Keratinocyte (primary cell): ENCODE measurements around the gene HOMER3. TPM values are rescaled to one million over a fixed set of nuclear protein-coding genes. Genes with fewer than 3 reads are reported as not detected.
"Not testable (repeated sequence)": the region's sequence is repeated elsewhere in the genome, so short reads cannot be mapped to it uniquely, and the experiment has no call there.

Experiments
- DNase-seq: peaks from one replicate; pipeline ENCODE4 v3.0.0-alpha.2; 2011; ENCODE audit warnings: low read depth, missing footprints, low spot score
- FAIRE-seq: peaks from 2 replicates; lab custom pipeline; 2011; peaks lifted over from hg19 to GRCh38; lab: Jason Lieb, UNC
- H2AFZ ChIP-seq: 2 replicates; pipeline ENCODE4 v1.6.0; 2012; ENCODE audit warnings: low read length, control low read depth, inconsistent platforms; ENCODE audit not compliant: control insufficient read depth
- H3K27ac ChIP-seq: 2 replicates; pipeline ENCODE4 v1.5.1; 2011; ENCODE audit warnings: low read length; ENCODE audit not compliant: control insufficient read depth, insufficient read depth
- H3K27me3 ChIP-seq: 3 replicates; pipeline ENCODE4 v1.6.0; 2011; ENCODE audit warnings: low read length; ENCODE audit not compliant: control insufficient read depth, insufficient read depth; ENCODE audit errors: extremely low read depth
- H3K36me3 ChIP-seq, 2 experiments: 2 replicates in 1 of 2; 3 replicates in 1 of 2; pipeline ENCODE4 v1.5.1; 2011; ENCODE audit warnings: low read length in 2 of 2, mild to moderate bottlenecking in 1 of 2; ENCODE audit not compliant: control insufficient read depth in 2 of 2, insufficient read depth in 2 of 2; ENCODE audit errors: extremely low read depth in 1 of 2
- H3K4me1 ChIP-seq: 3 replicates; pipeline ENCODE4 v1.5.1; 2011; ENCODE audit warnings: low read length; ENCODE audit not compliant: control insufficient read depth, insufficient read depth; ENCODE audit errors: extremely low read depth
- H3K4me2 ChIP-seq: 3 replicates; pipeline ENCODE4 v1.6.0; 2011; ENCODE audit warnings: low read depth, low read length; ENCODE audit not compliant: control insufficient read depth, insufficient read depth; ENCODE audit errors: extremely low read depth
- H3K4me3 ChIP-seq, 3 experiments: fragments of 200-600 bp in 1 of 3; sonication (generic) in 1 of 3; 2 replicates in 2 of 3; 3 replicates in 1 of 3; pipeline ENCODE4 v1.5.1; 2011 to 2016; ENCODE audit warnings: low read length in 3 of 3, mild to moderate bottlenecking in 3 of 3, control low read depth in 2 of 3, inconsistent platforms in 1 of 3, low read depth in 1 of 3, mixed read lengths in 1 of 3, mixed run types in 1 of 3, moderate library complexity in 1 of 3; ENCODE audit not compliant: control insufficient read depth in 2 of 3, insufficient read depth in 2 of 3; ENCODE audit errors: extremely low read depth in 1 of 3
- H3K79me2 ChIP-seq: 2 replicates; pipeline ENCODE4 v1.6.0; 2012; ENCODE audit warnings: low read length; ENCODE audit not compliant: control insufficient read depth, insufficient read depth
- H3K9ac ChIP-seq: 3 replicates; pipeline ENCODE4 v1.6.0; 2011; ENCODE audit warnings: low read length; ENCODE audit not compliant: control insufficient read depth, insufficient read depth; ENCODE audit errors: extremely low read depth
- H3K9me1 ChIP-seq: 3 replicates; pipeline ENCODE4 v1.6.0; 2011; ENCODE audit warnings: low read length; ENCODE audit not compliant: control insufficient read depth, insufficient read depth; ENCODE audit errors: extremely low read depth
- H3K9me3 ChIP-seq: 2 replicates; pipeline ENCODE4 v1.5.1; 2012; ENCODE audit warnings: low read depth, low read length; ENCODE audit not compliant: control insufficient read depth
- H4K20me1 ChIP-seq: 3 replicates; pipeline ENCODE4 v1.6.0; 2011; ENCODE audit warnings: low read length; ENCODE audit not compliant: control insufficient read depth, insufficient read depth; ENCODE audit errors: extremely low read depth
- EZH2 ChIP-seq: IDR thresholded peaks from one replicate; pipeline ENCODE4 v1.6.1; 2012; ENCODE audit warnings: inconsistent platforms, mild to moderate bottlenecking, low read length, moderate library complexity
- dilution Hi-C: fragments of 300-500 bp; cut with MboI; formaldehyde crosslinking; loops from one replicate; pipeline ENCODE4 v1.7.0; 2020; ENCODE audit warnings: low sequenced_read_pairs; ENCODE audit not compliant: extremely low pct_ligation_motif_present
- polyA plus RNA-seq, 5 experiments: library from polyadenylated mRNA; depleted of rRNA in 3 of 5; stranded (reverse) in 3 of 5; stranded (forward) in 1 of 5; unstranded in 1 of 5; fragments of >200 nt; gene quantifications; 1 replicate in 1 of 5; 2 replicates in 3 of 5; 3 replicates in 1 of 5; pipeline versions ENCODE4 v1.2.1 to v1.2.3, GENCODE V29; 2011 to 2012; ENCODE audit warnings: missing spikeins in 2 of 5, low read depth in 1 of 5, low replicate concordance in 1 of 5
- TF ChIP-seq, protein P1 (sequence below), 3 experiments: IDR thresholded peaks in 1 of 3; conservative IDR thresholded peaks in 1 of 3; optimal IDR thresholded peaks in 1 of 3; 2 replicates in 2 of 3; 3 replicates in 1 of 3; pipeline versions ENCODE3 to v1.5.1; 2011; ENCODE audit warnings: low read length in 3 of 3, mild to moderate bottlenecking in 3 of 3, moderate library complexity in 2 of 3, control low read depth in 1 of 3, inconsistent platforms in 1 of 3; ENCODE audit not compliant: insufficient read depth in 2 of 3; ENCODE audit errors: extremely low read depth in 1 of 3

The HOMER3 gene
- polyA plus RNA-seq, 1 donor (not counting 4 experiments of a cell fraction or from before 2014, with no cell fraction given), result 119 TPM

DNA sequence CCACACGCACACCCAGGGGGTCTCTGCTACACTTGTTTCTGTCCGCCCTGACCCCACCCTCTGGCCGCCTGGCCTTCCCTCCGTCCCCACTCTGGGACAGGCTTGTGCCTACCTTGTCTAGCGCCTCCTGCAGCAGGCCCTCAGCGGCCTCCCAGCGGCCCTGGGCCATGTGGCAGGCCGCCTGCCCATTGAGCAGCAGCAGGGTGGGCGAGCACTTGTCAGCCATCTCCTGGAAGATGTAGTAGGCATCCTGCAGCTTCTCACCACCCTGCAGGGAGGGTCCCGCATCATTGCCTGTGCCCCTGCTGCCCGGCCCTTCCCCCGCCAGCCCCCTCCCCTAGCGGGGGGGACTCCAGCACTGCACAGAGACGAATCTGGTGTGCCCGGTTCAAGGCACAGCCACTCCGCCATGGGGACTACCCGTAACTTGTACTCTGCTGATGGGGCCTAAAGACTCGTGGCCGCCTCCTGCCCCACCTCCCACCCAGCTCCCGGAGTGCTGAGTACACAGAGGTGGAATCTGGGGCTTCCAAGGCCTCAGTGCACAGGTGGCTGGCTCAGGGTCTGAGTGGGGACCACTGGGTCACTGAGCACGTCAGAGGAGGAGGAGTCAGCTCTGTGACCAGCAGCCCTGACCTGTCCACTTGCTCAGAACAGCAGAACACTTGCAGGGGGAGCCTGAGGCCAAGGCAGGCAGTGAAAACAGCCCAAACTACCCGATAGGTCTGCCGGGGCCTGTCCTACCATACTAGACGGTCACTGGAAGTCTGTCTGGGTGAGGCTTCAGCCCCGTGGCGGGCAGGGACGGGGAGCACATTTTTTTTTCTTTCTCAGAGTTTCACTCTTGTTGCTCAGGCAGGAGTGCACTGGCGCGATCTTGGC lies 37.6 kb downstream of the HOMER3 start:
- Histone ChIP-seq H3K4me1 (no peaks in the 10 kb centered on the region), H2AFZ (no peak overlapping the region), H3K9ac (no peak overlapping the region), H3K9me3 (no peaks in the 10 kb centered on the region), H3K27ac (no peak overlapping the region), H3K4me2 (no peak overlapping the region), H3K79me2 (no peaks in the 10 kb centered on the region), H3K27me3 (no peaks in the 10 kb centered on the region), H3K36me3 (peaks cover 18 to 34% of the 10 kb centered on the region in 2 experiments), H4K20me1 (no peaks in the 10 kb centered on the region), H3K9me1 (no peaks in the 10 kb centered on the region), H3K4me3 (no peak overlapping the region)
- TF ChIP-seq, protein P1, sequence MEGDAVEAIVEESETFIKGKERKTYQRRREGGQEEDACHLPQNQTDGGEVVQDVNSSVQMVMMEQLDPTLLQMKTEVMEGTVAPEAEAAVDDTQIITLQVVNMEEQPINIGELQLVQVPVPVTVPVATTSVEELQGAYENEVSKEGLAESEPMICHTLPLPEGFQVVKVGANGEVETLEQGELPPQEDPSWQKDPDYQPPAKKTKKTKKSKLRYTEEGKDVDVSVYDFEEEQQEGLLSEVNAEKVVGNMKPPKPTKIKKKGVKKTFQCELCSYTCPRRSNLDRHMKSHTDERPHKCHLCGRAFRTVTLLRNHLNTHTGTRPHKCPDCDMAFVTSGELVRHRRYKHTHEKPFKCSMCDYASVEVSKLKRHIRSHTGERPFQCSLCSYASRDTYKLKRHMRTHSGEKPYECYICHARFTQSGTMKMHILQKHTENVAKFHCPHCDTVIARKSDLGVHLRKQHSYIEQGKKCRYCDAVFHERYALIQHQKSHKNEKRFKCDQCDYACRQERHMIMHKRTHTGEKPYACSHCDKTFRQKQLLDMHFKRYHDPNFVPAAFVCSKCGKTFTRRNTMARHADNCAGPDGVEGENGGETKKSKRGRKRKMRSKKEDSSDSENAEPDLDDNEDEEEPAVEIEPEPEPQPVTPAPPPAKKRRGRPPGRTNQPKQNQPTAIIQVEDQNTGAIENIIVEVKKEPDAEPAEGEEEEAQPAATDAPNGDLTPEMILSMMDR (optimal IDR thresholded peaks at IDR 0.05 in 1 of 3, IDR thresholded peaks at IDR 0.05 in 1 of 3, conservative IDR thresholded peaks at IDR 0.05 in 1 of 3; ENCODE audit: extremely low read depth in 1 of 3, insufficient read depth in 2 of 3, low read length in 3 of 3), result no peak
- TF ChIP-seq EZH2, result no peak
- no peak for FAIRE-seq
- no peak for DNase-seq
- dilution Hi-C loops, result no loop called here

DNA sequence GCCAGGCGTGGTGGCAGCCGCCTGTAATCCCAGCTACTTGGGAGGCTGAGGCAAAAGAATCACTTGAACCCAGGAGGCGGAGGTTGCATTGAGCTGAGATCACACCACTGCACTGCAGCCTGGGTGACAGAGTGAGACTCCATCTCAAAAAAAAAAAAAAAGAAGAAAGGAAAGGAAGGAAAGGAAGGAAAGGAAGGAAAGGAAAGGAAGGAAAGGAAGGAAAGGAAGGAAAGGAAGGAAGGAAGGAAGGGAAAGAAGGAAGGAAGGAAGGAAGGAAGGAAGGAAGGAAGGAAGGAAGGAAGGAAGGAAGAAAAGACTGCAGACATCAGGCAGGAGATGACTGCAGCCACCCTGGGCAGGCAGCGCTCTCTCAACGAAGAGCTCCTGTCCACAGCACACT lies 38.5 kb downstream of the HOMER3 start:
- H4K20me1 ChIP-seq, H3K4me2 ChIP-seq, H2AFZ ChIP-seq, dilution Hi-C loops, DNase-seq, H3K4me1 ChIP-seq, H3K27ac ChIP-seq, H3K79me2 ChIP-seq, H3K9ac ChIP-seq, FAIRE-seq, H3K9me3 ChIP-seq, H3K4me3 ChIP-seq, H3K9me1 ChIP-seq, H3K27me3 ChIP-seq: not testable (repeated sequence)
- H3K36me3 ChIP-seq, result peaks cover 14 to 29% of the 10 kb centered on the region in 2 experiments
